Neural cell (in vitro differentiated cells): ENCODE measurements around the gene FLT1. TPM values are rescaled to one million over a fixed set of nuclear protein-coding genes. Genes with fewer than 3 reads are reported as not detected.

Source experiments
- H2AFZ ChIP-seq: fragments of 200-600, 300-800 bp; sonication (generic), shearing (Covaris generic); 2 replicates; pipeline ENCODE4 v1.6.0; 2014; ENCODE audit warnings: low read depth, mild to moderate bottlenecking, antibody characterized with exemption, low read length, moderate library complexity
- H3F3A ChIP-seq: fragments of 200-600 bp; shearing (Covaris generic); 2 replicates; pipeline ENCODE4 v1.6.1; 2016; ENCODE audit warnings: mild to moderate bottlenecking, moderate library complexity, mixed read lengths, antibody characterized with exemption, low read length; ENCODE audit not compliant: insufficient read depth, poor library complexity, severe bottlenecking
- H3K27ac ChIP-seq: fragments of 200-600, 300-800 bp; sonication (generic), shearing (Covaris generic); 2 replicates; pipeline ENCODE4 v1.5.1; 2014; ENCODE audit warnings: mild to moderate bottlenecking, low read length, moderate library complexity
- H3K27me3 ChIP-seq: fragments of 300-800, 200-600 bp; sonication (generic), shearing (Covaris generic); 2 replicates; pipeline ENCODE4 v1.6.0; 2014; ENCODE audit warnings: mild to moderate bottlenecking, low read depth, low read length, moderate library complexity; ENCODE audit not compliant: insufficient read depth
- H3K36me3 ChIP-seq: fragments of 300-800, 200-600 bp; sonication (generic), shearing (Covaris generic); 2 replicates; pipeline ENCODE4 v1.5.1; 2014; ENCODE audit warnings: mild to moderate bottlenecking, antibody characterized with exemption, low read length, moderate library complexity; ENCODE audit not compliant: insufficient read depth
- H3K4me2 ChIP-seq: fragments of 300-800, 200-600 bp; sonication (generic), shearing (Covaris generic); 2 replicates; pipeline ENCODE4 v1.6.0; 2014; ENCODE audit warnings: mild to moderate bottlenecking, low read length
- H3K4me3 ChIP-seq: fragments of 300-800, 200-600 bp; sonication (generic), shearing (Covaris generic); 2 replicates; pipeline ENCODE4 v1.5.1; 2014; ENCODE audit warnings: mild to moderate bottlenecking, low read length, moderate library complexity
- H3K79me2 ChIP-seq: fragments of 200-600 bp; shearing (Covaris generic); replicated peaks from 2 replicates; pipeline ENCODE4 v1.6.0; 2014; ENCODE audit warnings: mild to moderate bottlenecking, low read length, moderate library complexity; ENCODE audit not compliant: insufficient read depth
- H3K9ac ChIP-seq: fragments of 300-800, 200-600 bp; sonication (generic), shearing (Covaris generic); 2 replicates; pipeline ENCODE4 v1.6.1; 2016; ENCODE audit warnings: mild to moderate bottlenecking, low read length, mixed read lengths
- H3K9me2 ChIP-seq: fragments of 200-600 bp; shearing (Covaris generic); 2 replicates; pipeline ENCODE4 v1.6.1; 2016; ENCODE audit warnings: mild to moderate bottlenecking, low read length, mixed read lengths; ENCODE audit not compliant: insufficient read depth
- H3K9me3 ChIP-seq: fragments of 200-600, 300-800 bp; sonication (generic), shearing (Covaris generic); 2 replicates; pipeline ENCODE4 v1.6.1; 2016; ENCODE audit warnings: mild to moderate bottlenecking, mixed run types, low read length, moderate library complexity, mixed read lengths
- H4K20me1 ChIP-seq: fragments of 200-600 bp; shearing (Covaris generic); 2 replicates; pipeline ENCODE4 v1.6.1; 2016; ENCODE audit warnings: mild to moderate bottlenecking, mixed run types; ENCODE audit not compliant: insufficient read depth
- CTCF ChIP-seq: fragments of 450-650 bp; IDR thresholded peaks from 2 replicates; pipeline ENCODE4 v1.5.1; 2014; ENCODE audit warnings: antibody characterized with exemption, mild to moderate bottlenecking, moderate library complexity; ENCODE audit not compliant: poor library complexity, severe bottlenecking
- EP300 ChIP-seq: fragments of 450-650 bp; conservative IDR thresholded peaks from 2 replicates; pipeline ENCODE4 v1.6.1; 2014; ENCODE audit warnings: antibody characterized with exemption, mild to moderate bottlenecking, moderate library complexity; ENCODE audit not compliant: poor library complexity, severe bottlenecking
- EZH2 ChIP-seq: fragments of 200-600, 300-800 bp; shearing (Covaris generic), sonication (generic); IDR thresholded peaks from 2 replicates; pipeline ENCODE4 v1.6.1; 2014; ENCODE audit warnings: antibody characterized with exemption, low read length, borderline replicate concordance, mild to moderate bottlenecking; ENCODE audit not compliant: insufficient read depth, poor library complexity, severe bottlenecking
- MXI1 ChIP-seq: fragments of 450-650 bp; conservative IDR thresholded peaks from 2 replicates; pipeline ENCODE4 v1.6.1; 2014; ENCODE audit warnings: antibody characterized with exemption, mild to moderate bottlenecking; ENCODE audit not compliant: poor library complexity, severe bottlenecking
- POLR2AphosphoS5 ChIP-seq: IDR thresholded peaks from 2 replicates; pipeline ENCODE4 v1.6.1; 2012
- RAD21 ChIP-seq: fragments of 450-650 bp; conservative IDR thresholded peaks from 2 replicates; pipeline ENCODE4 v1.6.1; 2014; ENCODE audit warnings: antibody characterized with exemption, mild to moderate bottlenecking, moderate library complexity
- REST ChIP-seq: IDR thresholded peaks from 2 replicates; pipeline ENCODE4 v1.6.1; 2012; ENCODE audit warnings: borderline replicate concordance
- SMC3 ChIP-seq: fragments of 450-650 bp; conservative IDR thresholded peaks from 2 replicates; pipeline ENCODE4 v1.6.1; 2014; ENCODE audit warnings: antibody characterized with exemption, mild to moderate bottlenecking, moderate library complexity; ENCODE audit not compliant: poor library complexity
- TAF1 ChIP-seq: IDR thresholded peaks from 2 replicates; pipeline ENCODE4 v1.6.1; 2012; ENCODE audit warnings: low read depth
- polyA plus RNA-seq: library from polyadenylated mRNA; depleted of rRNA; stranded (reverse); fragments of >200 nt; gene quantifications from 2 replicates; pipeline ENCODE4 v1.2.3, GENCODE V29; 2014

The FLT1 gene
- polyA plus RNA-seq, 1 donor from 2014 or later = not detected

GRCh38 chr13:28474491-28475134 lies 20.3 kb downstream of the FLT1 start:
- Histone ChIP-seq H3K36me3 (no peaks in the 10 kb centered on the region), H3K9ac (no peak overlapping the region), H3K4me3 (no peak overlapping the region), H3K27me3 (no peaks in the 10 kb centered on the region), H3K79me2 (no peaks in the 10 kb centered on the region), H3F3A (no peaks in the 10 kb centered on the region), H2AFZ (no peak overlapping the region), H4K20me1 (no peaks in the 10 kb centered on the region), H3K9me2 (no peaks in the 10 kb centered on the region), H3K4me2 (no peak overlapping the region), H3K27ac (no peak overlapping the region), H3K9me3 (no peaks in the 10 kb centered on the region)
- TF ChIP-seq TAF1 (no peak), RAD21 (no peak), SMC3 (no peak), REST (no peak), EP300 (no peak), POLR2AphosphoS5 (no peak), MXI1 (no peak), CTCF (no peak), EZH2 (no peak)

GRCh38 chr13:28473044-28473443 lies 21.9 kb downstream of the FLT1 start:
- Histone ChIP-seq H3K27me3 (no peaks in the 10 kb centered on the region), H4K20me1 (no peaks in the 10 kb centered on the region), H3K27ac (no peak overlapping the region), H3K4me2 (no peak overlapping the region), H3K36me3 (no peaks in the 10 kb centered on the region), H2AFZ (no peak overlapping the region), H3F3A (no peaks in the 10 kb centered on the region), H3K4me3 (no peak overlapping the region), H3K79me2 (no peaks in the 10 kb centered on the region), H3K9me2 (no peaks in the 10 kb centered on the region), H3K9me3 (no peaks in the 10 kb centered on the region), H3K9ac (no peak overlapping the region)
- TF ChIP-seq RAD21 (no peak), TAF1 (no peak), SMC3 (no peak), CTCF (no peak), MXI1 (no peak)
